HL-60 (cell line): ENCODE results near the gene C2CD4D.

Experiments
- DNase-seq, 2 experiments: peaks; one replicate each; pipeline ENCODE4 v3.0.0-alpha.2; 2010 to 2020; ENCODE audit warnings: low read depth in 1 of 2, low spot score in 1 of 2
- H3K27ac ChIP-seq: fragments of 250-450 bp; sonication (Bioruptor Pico); replicated peaks from 2 replicates; pipeline ENCODE4 v1.5.1; 2020; ENCODE audit warnings: mild to moderate bottlenecking, moderate library complexity
- H3K27me3 ChIP-seq: fragments of 250-450 bp; sonication (Bioruptor Pico); 2 replicates; pipeline ENCODE4 v1.5.1; 2021; ENCODE audit warnings: mild to moderate bottlenecking, moderate library complexity; ENCODE audit not compliant: insufficient read depth, poor library complexity, severe bottlenecking
- H3K4me3 ChIP-seq: replicated peaks from 2 replicates; pipeline ENCODE4 v1.5.1; 2011; ENCODE audit warnings: mild to moderate bottlenecking, control low read depth, low read length; ENCODE audit not compliant: insufficient read depth
- CTCF ChIP-seq: IDR thresholded peaks from one replicate; pipeline ENCODE4 v1.5.1; 2011; ENCODE audit warnings: low read length, control low read depth, inconsistent platforms; ENCODE audit not compliant: insufficient read depth
- GABPA ChIP-seq: IDR thresholded peaks from 2 replicates; pipeline ENCODE4 v1.6.1; 2012; ENCODE audit warnings: low read depth
- POLR2AphosphoS5 ChIP-seq: IDR thresholded peaks from 2 replicates; pipeline ENCODE4 v1.6.1; 2012; ENCODE audit warnings: low read depth
- REST ChIP-seq: IDR thresholded peaks from 2 replicates; pipeline ENCODE4 v1.6.1; 2012; ENCODE audit warnings: low read depth; ENCODE audit not compliant: insufficient replicate concordance
- SPI1 ChIP-seq: IDR thresholded peaks from 2 replicates; pipeline ENCODE4 v1.6.1; 2012; ENCODE audit warnings: low read depth, mild to moderate bottlenecking, borderline replicate concordance

C2CD4D gene

GRCh38 chr1:151853411-151853943, 13.9 kb upstream of the C2CD4D start, which contains the start of gene THEM5:
THEM5 (minus strand) TSS chr1:151853712; CDS start chr1:151853565, 147 bp downstream.
- no peak within 1 kb of the TSS for H3K27ac ChIP-seq
- no peak within 1 kb of the TSS for H3K4me3 ChIP-seq
- TF ChIP-seq CTCF (no peak), SPI1 (no peak), REST (no peak), POLR2AphosphoS5 (no peak), GABPA (no peak)
- no peak for DNase-seq
- peaks cover 5% of the 10 kb centered on the region for H3K27me3 ChIP-seq

GRCh38 chr1:151852733-151853132, 13.1 kb upstream of the C2CD4D start:
- Histone ChIP-seq H3K4me3 (no peak overlapping the region), H3K27ac (no peak overlapping the region), H3K27me3 (peaks cover 9% of the 10 kb centered on the region)
- TF ChIP-seq GABPA, result no peak
- no peak for TF ChIP-seq POLR2AphosphoS5
- no peak for TF ChIP-seq SPI1
- no peak for TF ChIP-seq CTCF
- no peak for TF ChIP-seq REST
- no peak for DNase-seq

- TF ChIP-seq SPI1 (no peak), REST (no peak), POLR2AphosphoS5 (no peak), GABPA (no peak), CTCF (no peak)
- Histone ChIP-seq H3K4me3 (no peak overlapping the region), H3K27me3 (peaks cover 10% of the 10 kb centered on the region)
Observed at GRCh38 chr1:151851886-151852285, 12.3 kb upstream of the C2CD4D start.

More at GRCh38 chr1:151851886-151852285, 12.3 kb upstream of the C2CD4D start:
- H3K27ac ChIP-seq, result no peak overlapping the region
- no peak for DNase-seq
